Measurements from ENCODE around the gene TBL3. TPM values are rescaled to one million over a fixed set of nuclear protein-coding genes. Genes with fewer than 3 reads are reported as not detected.

The TBL3 gene
- total and polyA plus RNA-seq, 9 of the 15 experiments (the other 6 are each of a cell fraction or from before 2014, with no cell fraction given), result 0.97 to 117 (median 24.5) TPM

DNA sequence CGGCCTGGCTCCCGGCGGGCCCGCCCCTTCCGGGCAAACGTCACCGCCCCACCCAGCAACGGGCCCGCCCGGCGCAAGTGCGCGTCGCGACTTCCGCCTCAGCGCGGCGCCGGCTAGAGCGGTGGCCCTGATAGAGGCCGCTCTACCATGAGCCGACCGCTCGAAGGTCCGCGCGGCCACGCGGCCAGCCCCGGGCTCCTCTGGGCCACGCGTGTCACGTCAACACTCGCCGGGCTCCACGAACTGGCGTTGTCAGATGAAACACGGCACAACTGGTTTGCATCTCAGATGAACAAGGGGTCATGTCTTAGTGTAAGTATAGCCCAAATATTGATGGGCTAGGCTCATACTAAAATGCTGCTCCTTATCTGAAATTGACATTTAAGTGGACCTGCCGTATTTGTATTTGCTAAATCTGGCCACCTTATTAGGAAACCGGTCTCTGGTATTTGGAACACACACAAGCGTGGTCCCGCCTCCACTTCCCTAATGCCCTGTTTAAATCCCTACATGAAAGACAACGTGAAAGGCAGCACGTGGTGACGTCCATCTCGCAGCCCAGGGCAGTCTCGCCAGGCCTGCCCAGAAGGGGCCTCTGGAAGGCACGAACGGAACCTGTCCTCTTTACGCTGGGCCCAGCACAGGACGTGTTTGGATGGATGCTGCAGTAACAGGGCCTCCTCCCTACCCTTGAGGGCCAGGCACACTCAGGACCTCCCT lies 38.1 kb downstream of the TBL3 start, which contains the start of gene ZNF598 (continued):
- TF ChIP-seq, protein P1, sequence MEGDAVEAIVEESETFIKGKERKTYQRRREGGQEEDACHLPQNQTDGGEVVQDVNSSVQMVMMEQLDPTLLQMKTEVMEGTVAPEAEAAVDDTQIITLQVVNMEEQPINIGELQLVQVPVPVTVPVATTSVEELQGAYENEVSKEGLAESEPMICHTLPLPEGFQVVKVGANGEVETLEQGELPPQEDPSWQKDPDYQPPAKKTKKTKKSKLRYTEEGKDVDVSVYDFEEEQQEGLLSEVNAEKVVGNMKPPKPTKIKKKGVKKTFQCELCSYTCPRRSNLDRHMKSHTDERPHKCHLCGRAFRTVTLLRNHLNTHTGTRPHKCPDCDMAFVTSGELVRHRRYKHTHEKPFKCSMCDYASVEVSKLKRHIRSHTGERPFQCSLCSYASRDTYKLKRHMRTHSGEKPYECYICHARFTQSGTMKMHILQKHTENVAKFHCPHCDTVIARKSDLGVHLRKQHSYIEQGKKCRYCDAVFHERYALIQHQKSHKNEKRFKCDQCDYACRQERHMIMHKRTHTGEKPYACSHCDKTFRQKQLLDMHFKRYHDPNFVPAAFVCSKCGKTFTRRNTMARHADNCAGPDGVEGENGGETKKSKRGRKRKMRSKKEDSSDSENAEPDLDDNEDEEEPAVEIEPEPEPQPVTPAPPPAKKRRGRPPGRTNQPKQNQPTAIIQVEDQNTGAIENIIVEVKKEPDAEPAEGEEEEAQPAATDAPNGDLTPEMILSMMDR (IDR thresholded peaks at IDR 0.05 in 2 of 3, conservative IDR thresholded peaks at IDR 0.05 in 1 of 3; ENCODE audit: insufficient read depth in 2 of 3, low read depth in 1 of 3, low read length in 3 of 3), result no peak; a peak in 1 of 6 replicates
- peak; percentile 60; the same call in 1 of the 2 replicates for TF ChIP-seq MXI1 (IDR thresholded peaks at IDR 0.05; ENCODE audit: low read depth, low read length)
- TF ChIP-seq ETV6 (IDR thresholded peaks at IDR 0.05; ENCODE audit: borderline replicate concordance in 1 of 2, low read depth in 2 of 2, low read length in 1 of 2), result no peak
- no peak; the same call in 1 of the 2 replicates for TF ChIP-seq ETV6 (CRISPR knock-in tag; IDR thresholded peaks at IDR 0.05; ENCODE audit: borderline replicate concordance)
- TF ChIP-seq USF2 (CRISPR knock-in tag; IDR thresholded peaks at IDR 0.05), result peak; percentile 35; the same call in 1 of the 2 replicates
- no peak for TF ChIP-seq BRF1 (IDR thresholded peaks at IDR 0.05; ENCODE audit: borderline replicate concordance, extremely low read depth, insufficient read length)
- TF ChIP-seq ZNF316 (IDR thresholded peaks at IDR 0.05), result no peak
- TF ChIP-seq TRIM24 (IDR thresholded peaks at IDR 0.05), result no peak
- TF ChIP-seq POLR2H (tag; IDR thresholded peaks at IDR 0.05; ENCODE audit: low read depth), result peak; percentile 86
- TF ChIP-seq TOE1 (IDR thresholded peaks at IDR 0.05; ENCODE audit: borderline replicate concordance), result peak; percentile 43; the same call in 1 of the 2 replicates
- TF ChIP-seq TOE1 (CRISPR knock-in tag; IDR thresholded peaks at IDR 0.05; ENCODE audit: borderline replicate concordance, low read depth), result no peak
- no peak for TF ChIP-seq MYNN (IDR thresholded peaks at IDR 0.05)
- TF ChIP-seq MYNN (CRISPR knock-in tag; IDR thresholded peaks at IDR 0.05), result no peak
- peak; percentile 53; the same call in 1 of the 2 replicates for TF ChIP-seq SIN3B (IDR thresholded peaks at IDR 0.05; ENCODE audit: low read depth)
- TF ChIP-seq, protein P2, sequence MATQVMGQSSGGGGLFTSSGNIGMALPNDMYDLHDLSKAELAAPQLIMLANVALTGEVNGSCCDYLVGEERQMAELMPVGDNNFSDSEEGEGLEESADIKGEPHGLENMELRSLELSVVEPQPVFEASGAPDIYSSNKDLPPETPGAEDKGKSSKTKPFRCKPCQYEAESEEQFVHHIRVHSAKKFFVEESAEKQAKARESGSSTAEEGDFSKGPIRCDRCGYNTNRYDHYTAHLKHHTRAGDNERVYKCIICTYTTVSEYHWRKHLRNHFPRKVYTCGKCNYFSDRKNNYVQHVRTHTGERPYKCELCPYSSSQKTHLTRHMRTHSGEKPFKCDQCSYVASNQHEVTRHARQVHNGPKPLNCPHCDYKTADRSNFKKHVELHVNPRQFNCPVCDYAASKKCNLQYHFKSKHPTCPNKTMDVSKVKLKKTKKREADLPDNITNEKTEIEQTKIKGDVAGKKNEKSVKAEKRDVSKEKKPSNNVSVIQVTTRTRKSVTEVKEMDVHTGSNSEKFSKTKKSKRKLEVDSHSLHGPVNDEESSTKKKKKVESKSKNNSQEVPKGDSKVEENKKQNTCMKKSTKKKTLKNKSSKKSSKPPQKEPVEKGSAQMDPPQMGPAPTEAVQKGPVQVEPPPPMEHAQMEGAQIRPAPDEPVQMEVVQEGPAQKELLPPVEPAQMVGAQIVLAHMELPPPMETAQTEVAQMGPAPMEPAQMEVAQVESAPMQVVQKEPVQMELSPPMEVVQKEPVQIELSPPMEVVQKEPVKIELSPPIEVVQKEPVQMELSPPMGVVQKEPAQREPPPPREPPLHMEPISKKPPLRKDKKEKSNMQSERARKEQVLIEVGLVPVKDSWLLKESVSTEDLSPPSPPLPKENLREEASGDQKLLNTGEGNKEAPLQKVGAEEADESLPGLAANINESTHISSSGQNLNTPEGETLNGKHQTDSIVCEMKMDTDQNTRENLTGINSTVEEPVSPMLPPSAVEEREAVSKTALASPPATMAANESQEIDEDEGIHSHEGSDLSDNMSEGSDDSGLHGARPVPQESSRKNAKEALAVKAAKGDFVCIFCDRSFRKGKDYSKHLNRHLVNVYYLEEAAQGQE (IDR thresholded peaks at IDR 0.05; ENCODE audit: borderline replicate concordance), result no peak
- TF ChIP-seq, protein P2 (CRISPR knock-in tag; IDR thresholded peaks at IDR 0.05; ENCODE audit: low read depth), result no peak
- TF ChIP-seq KLF10 (CRISPR knock-in tag; IDR thresholded peaks at IDR 0.05), result no peak
- TF ChIP-seq NFIX (CRISPR knock-in tag; IDR thresholded peaks at IDR 0.05; ENCODE audit: low read depth), result no peak
- no peak for TF ChIP-seq NR2F6 (CRISPR knock-in tag; IDR thresholded peaks at IDR 0.05)
